ENCODE measurements around the gene POLH.
"Not testable (repeated sequence)": the region's sequence is repeated elsewhere in the genome, so short reads cannot be mapped to it uniquely, and the experiment has no call there.

The POLH gene

DNA sequence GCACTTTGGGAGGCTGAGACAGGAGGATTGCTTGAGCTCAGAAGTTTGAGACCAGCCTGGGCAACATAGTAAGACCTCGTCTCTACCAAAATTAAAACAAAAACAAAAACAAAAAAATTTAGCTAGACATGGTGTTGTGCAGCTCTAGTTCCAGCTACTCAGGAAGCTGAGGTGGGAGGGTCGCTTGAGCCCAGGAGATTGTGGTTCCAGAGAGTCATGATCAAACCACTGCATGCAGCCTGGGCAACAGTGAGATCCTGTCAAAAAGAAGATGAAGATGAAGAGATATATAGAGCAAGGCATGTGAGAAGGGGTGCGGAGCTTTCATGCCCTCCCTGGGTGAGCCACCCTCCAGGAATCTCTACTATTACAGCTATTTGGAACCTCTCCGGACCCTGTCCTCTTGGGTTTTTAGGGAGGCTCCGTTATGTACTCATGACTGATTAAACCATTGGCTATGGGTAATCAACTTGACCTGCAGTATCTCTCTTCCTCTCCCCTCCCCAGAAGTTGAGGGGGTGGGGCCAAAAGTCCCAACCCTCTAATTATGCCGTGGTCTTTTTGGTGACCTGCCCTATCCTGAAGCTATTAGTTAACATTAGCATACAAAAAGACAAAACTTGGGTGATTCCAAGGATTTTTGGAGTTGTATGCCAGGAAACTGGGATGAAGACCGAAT, 9.0 kb downstream of the POLH start:
- no peak overlapping the region for H3K27ac ChIP-seq
- TF ChIP-seq CTCF (conservative IDR thresholded peaks at IDR 0.05) (no peak), ZFX (IDR thresholded peaks at IDR 0.05) (no peak)

DNA sequence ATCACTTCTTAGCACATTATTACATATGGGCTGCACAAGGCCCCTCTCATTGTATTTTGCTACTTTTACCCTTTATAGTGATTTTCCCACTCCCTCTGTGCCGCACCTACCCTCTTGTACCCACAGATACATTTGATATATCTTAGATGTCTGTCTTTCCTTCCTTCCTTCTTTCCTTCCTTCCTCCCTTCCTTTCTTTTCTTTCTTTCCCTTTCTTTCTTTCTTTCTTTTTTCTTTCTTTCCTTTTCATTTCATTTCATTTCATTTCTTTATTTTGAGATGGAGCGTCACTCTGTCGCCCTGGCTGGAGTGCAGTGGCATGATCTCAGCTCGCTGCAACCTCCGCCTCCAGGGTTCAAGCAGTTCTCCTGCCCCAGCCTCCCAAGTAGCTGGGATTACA, 12.2 kb downstream of the POLH start:
- no peak for TF ChIP-seq CTCF (conservative IDR thresholded peaks at IDR 0.05)
- no peak for TF ChIP-seq ZFX (IDR thresholded peaks at IDR 0.05)
- no peak overlapping the region for H3K27ac ChIP-seq

DNA sequence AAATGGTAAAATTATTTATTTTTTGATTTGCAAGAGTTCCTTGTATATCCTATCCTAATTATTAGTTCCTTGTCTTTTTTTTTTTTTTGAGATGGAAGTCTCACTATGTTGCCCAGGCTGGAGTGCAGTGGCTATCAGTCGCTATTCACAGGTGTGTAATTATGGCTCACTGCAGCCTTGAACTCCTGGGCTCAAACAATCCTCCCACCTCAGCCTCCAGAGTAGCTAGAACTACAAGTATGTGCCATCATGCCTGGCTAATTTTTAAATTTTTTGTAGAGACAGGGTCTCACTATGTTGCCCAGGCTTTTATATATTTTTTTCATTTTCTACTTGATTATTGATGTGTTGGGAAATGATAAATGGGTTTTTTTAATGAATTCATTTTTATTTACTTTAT, 13.6 kb downstream of the POLH start:
- not testable (repeated sequence) for H3K27ac ChIP-seq

GRCh38 chr6:43593938-43594337, 18.0 kb downstream of the POLH start:
- no peak overlapping the region for H3K27ac ChIP-seq
- TF ChIP-seq ZFX (IDR thresholded peaks at IDR 0.05), result no peak
- no peak for TF ChIP-seq CTCF (conservative IDR thresholded peaks at IDR 0.05)

- no peak for TF ChIP-seq ZFX (IDR thresholded peaks at IDR 0.05)
Observed at GRCh38 chr6:43600595-43600994, 24.6 kb downstream of the POLH start.

GRCh38 chr6:43604174-43604573, 28.2 kb downstream of the POLH start:
- TF ChIP-seq CTCF (conservative IDR thresholded peaks at IDR 0.05) (no peak), ZFX (IDR thresholded peaks at IDR 0.05) (no peak)
- no peak overlapping the region for H3K27ac ChIP-seq

More at GRCh38 chr6:43600595-43600994, 24.6 kb downstream of the POLH start:
- no peak overlapping the region for H3K27ac ChIP-seq

GRCh38 chr6:43606019-43606418, 30.0 kb downstream of the POLH start:
- H3K27ac ChIP-seq, result no peak overlapping the region
- TF ChIP-seq ZFX (IDR thresholded peaks at IDR 0.05) (no peak), CTCF (conservative IDR thresholded peaks at IDR 0.05) (no peak)

GRCh38 chr6:43608310-43608763, 32.4 kb downstream of the POLH start:
- TF ChIP-seq CTCF (conservative IDR thresholded peaks at IDR 0.05) (peak; percentile 95), ZFX (IDR thresholded peaks at IDR 0.05) (no peak)
- no peak overlapping the region for H3K27ac ChIP-seq

Measured in C4-2B (cell line).